Heart right ventricle (tissue), 16 donors: ENCODE results near the gene MCM5. TPM values are rescaled to one million over a fixed set of nuclear protein-coding genes. Genes with fewer than 3 reads are reported as not detected.
"Not testable (repeated sequence)": the region's sequence is repeated elsewhere in the genome, so short reads cannot be mapped to it uniquely, and the experiment has no call there.

ENCODE experiments used
- ATAC-seq, 8 donors: fragments of 200-7000 bp; cut with Tn5 transposase; one replicate each; pipeline ENCODE4 v1.9.1; 2020; ENCODE audit warnings: mild to moderate bottlenecking in 8 of 8, moderate library complexity in 8 of 8, moderate number of reproducible peaks in 1 of 8
- DNase-seq, 2 donors: peaks; one replicate each; pipeline ENCODE4 v3.0.0-alpha.2; 2020
- H3K27ac ChIP-seq, 10 donors: fragments of 200-600 bp; sonication (generic) in 2 of 10; one replicate each; pipeline versions ENCODE4 v1.5.0 to v1.8.0; 2020 to 2022; ENCODE audit warnings: mild to moderate bottlenecking in 3 of 10
- H3K27me3 ChIP-seq, 7 donors: fragments of 200-600 bp; one replicate each; pipeline ENCODE4 v1.8.0; 2021 to 2022; ENCODE audit warnings: mild to moderate bottlenecking in 2 of 7
- H3K36me3 ChIP-seq, 9 donors: fragments of 200-600 bp; sonication (generic) in 1 of 9; one replicate each; pipeline versions ENCODE4 v1.5.0 to v1.8.0; 2020 to 2022; ENCODE audit warnings: mild to moderate bottlenecking in 2 of 9
- H3K4me1 ChIP-seq, 9 donors: fragments of 200-600 bp; sonication (generic) in 1 of 9; one replicate each; pipeline versions ENCODE4 v1.5.0 to v1.8.0; 2020 to 2022; ENCODE audit warnings: mild to moderate bottlenecking in 4 of 9
- H3K4me3 ChIP-seq, 10 donors: fragments of 200-600 bp; sonication (generic) in 2 of 10; one replicate each; pipeline versions ENCODE4 v1.5.0 to v1.8.0; 2020 to 2022; ENCODE audit warnings: mild to moderate bottlenecking in 7 of 10, moderate library complexity in 2 of 10
- H3K9me3 ChIP-seq, 11 donors: fragments of 200-600 bp in 10 of 11; sonication (generic) in 2 of 11; one replicate each; pipeline versions ENCODE4 v1.5.0 to v1.8.0; 2013 to 2022; ENCODE audit warnings: mild to moderate bottlenecking in 2 of 11, control low read depth in 1 of 11, moderate library complexity in 1 of 11
- CTCF ChIP-seq, 9 donors: fragments of 200-600 bp; sonication (generic) in 2 of 9; IDR thresholded peaks; one replicate each; pipeline versions ENCODE4 v1.5.0 to v1.8.0; 2021 to 2022; ENCODE audit warnings: antibody characterized with exemption in 9 of 9, mild to moderate bottlenecking in 5 of 9, moderate library complexity in 1 of 9
- WGBS, 2 donors: extraction: QIAGEN DNeasy Blood & Tissue Kit; methylation state at CpG; one replicate each; pipeline ENCODE4 v1.1.7; 2013; ENCODE audit warnings: inconsistent platforms in 1 of 2; 5-methylcytosine and 5-hydroxymethylcytosine counted together
- intact Hi-C, 10 donors: fragments of 100-400 bp; cut with DNase I; formaldehyde crosslinking; loops; one replicate each; pipeline versions ENCODE4 v1.11.1 to v1.14.2; 2022
- polyA plus RNA-seq, 2 donors: library from polyadenylated mRNA; stranded (reverse); fragments of 200-250 nt; gene quantifications; one replicate each; pipeline ENCODE4 v1.2.3, GENCODE V29; 2013
- total RNA-seq, 10 donors: library from RNA; stranded (reverse); fragmentation: NEBNext Ultra II Directional in 3 of 10; extraction: Animal tissue kit (Norgen Biotek cat#: 25700) in 3 of 10; gene quantifications; one replicate each; pipeline versions ENCODE4 v1.2.1 to v1.2.4, GENCODE V29; 2021 to 2023
- donor health status: Arrhythmogenic right ventricular cardiomyopathy.
- donor health status: ischemic (EF 13 %, LVEDD 7.1; RV severe dilation, severe dysfunction).
- donor health status: healthy with polysubstance abuse.
- donor health status: DM: no; HTN: yes; CAD: no.
- donor health status: DM: no; HTN: no; CAD: no.
- donor health status: ischemic (EF 25% LVEDD 6.9; RV normal size, moderate dysfunction).
- donor health status: ischemic (EF 25% LVEDD 5.7; RV mildly dilated, moderate dysfunction).
- donor health status: healthy.
- donor health status: DM: yes; HTN: yes; CAD: no.
- donor health status: Ischemic cardiomyopathy.
- donor health status: ischemic (EF 35%, LVEDD 5.7; RV mildly dilated, moderate dysfunction).
- donor health status: nonischemic (EF 11% LVEDD 7.7; RV severe dilation, severe dysfunction).
- donor health status: DM: yes; HTN: yes; CAD: no.
- donor health status: PGD.
- donor health status: ischemic (EF 29% LVEDD 5.4; RV normal size, mild dysfunction).
- donor health status: nonischemic (EF 23%, LVEDD 6.1; RV moderate dilation, normal function).

Gene MCM5
- total and polyA plus RNA-seq, 12 donors = 5.7 to 21.4 (median 11.2) TPM

GRCh38 chr22:35392357-35392756 lies 7.6 kb upstream of the MCM5 start:
- no peak for TF ChIP-seq CTCF (IDR thresholded peaks at IDR 0.05)
- H3K27me3 ChIP-seq = no peaks in the 10 kb centered on the region
- no peak for ATAC-seq
- DNase-seq = no peak
- H3K36me3 ChIP-seq = peaks cover 0 to 69% (median 0%) of the 10 kb centered on the region in 9 donors
- H3K9me3 ChIP-seq = no peaks in the 10 kb centered on the region
- 85 to 92% methylated on average over 2 of the region's 2 CpGs for WGBS, 2 donors
- H3K4me1 ChIP-seq = peaks cover 0 to 12% (median 0%) of the 10 kb centered on the region in 9 donors
- no peak overlapping the region for H3K4me3 ChIP-seq
- intact Hi-C loops = no loop called here
- no peak overlapping the region for H3K27ac ChIP-seq

GRCh38 chr22:35393116-35394010 lies 6.6 kb upstream of the MCM5 start:
- WGBS, 2 donors = 77 to 81% methylated on average over 16 of the region's 16 CpGs

GRCh38 chr22:35394011-35394312 lies 6.0 kb upstream of the MCM5 start:
- no peak overlapping the region for H3K4me3 ChIP-seq
- TF ChIP-seq CTCF (IDR thresholded peaks at IDR 0.05) = no peak
- peaks cover 0 to 20% (median 0%) of the 10 kb centered on the region in 9 donors for H3K4me1 ChIP-seq
- peaks cover 0 to 53% (median 0%) of the 10 kb centered on the region in 9 donors for H3K36me3 ChIP-seq
- no peak for ATAC-seq
- 53 to 75% methylated on average over 4 of the region's 4 CpGs for WGBS, 2 donors
- intact Hi-C loops = no loop called here
- H3K27ac ChIP-seq = peak overlapping the region in 1 of 10 donors; percentile 18
- H3K9me3 ChIP-seq = no peaks in the 10 kb centered on the region
- H3K27me3 ChIP-seq = no peaks in the 10 kb centered on the region
- DNase-seq = no peak

More at GRCh38 chr22:35393116-35394010, 6.6 kb upstream of the MCM5 start:
- Histone ChIP-seq H3K27ac (peak overlapping the region in 1 of 10 donors; percentile 18), H3K4me3 (no peak overlapping the region), H3K36me3 (peaks cover 0 to 59% (median 0%) of the 10 kb centered on the region in 9 donors), H3K27me3 (no peaks in the 10 kb centered on the region), H3K9me3 (no peaks in the 10 kb centered on the region), H3K4me1 (peaks cover 0 to 19% (median 0%) of the 10 kb centered on the region in 9 donors)
- DNase-seq (no peak), ATAC-seq (peak in 1 of 8 donors; percentile 25)
- no peak for TF ChIP-seq CTCF (IDR thresholded peaks at IDR 0.05)
- intact Hi-C loops = no loop called here

GRCh38 chr22:35394810-35395563 lies 5.0 kb upstream of the MCM5 start:
- Histone ChIP-seq H3K27ac (no peak overlapping the region), H3K27me3 (no peaks in the 10 kb centered on the region), H3K4me3 (no peak overlapping the region), H3K4me1 (peaks cover 0 to 25% (median 0%) of the 10 kb centered on the region in 9 donors), H3K36me3 (peaks cover 0 to 46% (median 0%) of the 10 kb centered on the region in 9 donors), H3K9me3 (no peaks in the 10 kb centered on the region)
- DNase-seq (no peak), ATAC-seq (no peak)
- WGBS, 2 donors = 88 to 93% methylated on average over 5 of the region's 5 CpGs
- intact Hi-C loops = no loop called here
- TF ChIP-seq CTCF (IDR thresholded peaks at IDR 0.05) = no peak

- H3K27me3 ChIP-seq, H3K9me3 ChIP-seq, DNase-seq, intact Hi-C loops, ATAC-seq, H3K4me3 ChIP-seq: not testable (repeated sequence)
- H3K27ac ChIP-seq = peak overlapping the region in 5 of 10 donors; percentile 19 to 82 (median 44)
- peaks cover 0 to 38% (median 0%) of the 10 kb centered on the region in 9 donors for H3K36me3 ChIP-seq
- H3K4me1 ChIP-seq = peaks cover 0 to 40% (median 11%) of the 10 kb centered on the region in 9 donors
- 59 to 61% methylated on average over 6 of the region's 6 CpGs for WGBS, 2 donors
These were observed 3.3 kb upstream of the MCM5 start for GRCh38 chr22:35396622-35397021.
